HEK293 (cell line): ENCODE data around the gene CCDC78.

ENCODE experiments used
- FEZF1 ChIP-seq: fragments of 450-650 bp; formaldehyde crosslinking; IDR thresholded peaks from 2 replicates; pipeline ENCODE4 v1.5.1; 2016; ENCODE audit warnings: missing biosample characterization, missing genetic modification characterization
- GLIS2 ChIP-seq: fragments of 450-650 bp; formaldehyde crosslinking; IDR thresholded peaks from 2 replicates; pipeline ENCODE4 v1.5.1; 2016; ENCODE audit warnings: missing biosample characterization, missing genetic modification characterization
- KLF16 ChIP-seq: fragments of 450-650 bp; formaldehyde crosslinking; IDR thresholded peaks from 2 replicates; pipeline ENCODE4 v1.5.1; 2017; ENCODE audit warnings: missing biosample characterization, missing genetic modification characterization
- KLF8 ChIP-seq: fragments of 450-650 bp; formaldehyde crosslinking; IDR thresholded peaks from 2 replicates; pipeline ENCODE4 v1.5.1; 2016; ENCODE audit warnings: missing biosample characterization, missing genetic modification characterization
- PRDM2 ChIP-seq: fragments of 450-650 bp; formaldehyde crosslinking; IDR thresholded peaks from 2 replicates; pipeline ENCODE4 v1.5.1; 2016; ENCODE audit warnings: missing biosample characterization, missing genetic modification characterization, borderline replicate concordance
- SCRT1 ChIP-seq: fragments of 450-650 bp; formaldehyde crosslinking; IDR thresholded peaks from 2 replicates; pipeline ENCODE4 v1.5.1; 2016; ENCODE audit warnings: missing biosample characterization, missing genetic modification characterization, borderline replicate concordance
- SP3 ChIP-seq: fragments of 450-650 bp; formaldehyde crosslinking; IDR thresholded peaks from 2 replicates; pipeline ENCODE4 v1.5.1; 2016; ENCODE audit warnings: missing biosample characterization, missing genetic modification characterization
- ZBTB17 ChIP-seq: fragments of 450-650 bp; formaldehyde crosslinking; IDR thresholded peaks from 2 replicates; pipeline ENCODE4 v1.5.1; 2016; ENCODE audit warnings: missing biosample characterization, missing genetic modification characterization
- ZBTB21 ChIP-seq: fragments of 450-650 bp; formaldehyde crosslinking; IDR thresholded peaks from 2 replicates; pipeline ENCODE4 v1.5.1; 2017; ENCODE audit warnings: missing biosample characterization, missing genetic modification characterization
- ZBTB49 ChIP-seq: fragments of 450-650 bp; formaldehyde crosslinking; IDR thresholded peaks from 2 replicates; pipeline ENCODE4 v1.5.1; 2016; ENCODE audit warnings: missing biosample characterization, missing genetic modification characterization, low read depth
- ZBTB6 ChIP-seq: fragments of 450-650 bp; formaldehyde crosslinking; IDR thresholded peaks from 2 replicates; pipeline ENCODE4 v1.5.1; 2017; ENCODE audit warnings: missing biosample characterization, missing genetic modification characterization
- ZEB2 ChIP-seq: fragments of 450-650 bp; formaldehyde crosslinking; IDR thresholded peaks from 2 replicates; pipeline ENCODE4 v1.5.1; 2016; ENCODE audit warnings: missing biosample characterization, missing genetic modification characterization
- ZFP41 ChIP-seq: fragments of 450-650 bp; formaldehyde crosslinking; IDR thresholded peaks from 2 replicates; pipeline ENCODE4 v1.5.1; 2016; ENCODE audit warnings: missing biosample characterization, missing genetic modification characterization, borderline replicate concordance
- ZNF121 ChIP-seq: fragments of 450-650 bp; formaldehyde crosslinking; IDR thresholded peaks from 2 replicates; pipeline ENCODE4 v1.5.1; 2016; ENCODE audit warnings: missing biosample characterization, missing genetic modification characterization
- ZNF132 ChIP-seq: fragments of 450-650 bp; formaldehyde crosslinking; IDR thresholded peaks from 2 replicates; pipeline ENCODE4 v1.5.1; 2017; ENCODE audit warnings: missing biosample characterization, missing genetic modification characterization, borderline replicate concordance
- ZNF146 ChIP-seq: fragments of 450-650 bp; formaldehyde crosslinking; IDR thresholded peaks from 2 replicates; pipeline ENCODE4 v1.5.1; 2016; ENCODE audit warnings: missing biosample characterization, missing genetic modification characterization
- ZNF202 ChIP-seq: fragments of 450-650 bp; formaldehyde crosslinking; IDR thresholded peaks from 2 replicates; pipeline ENCODE4 v1.5.1; 2016; ENCODE audit warnings: missing biosample characterization, missing genetic modification characterization, borderline replicate concordance
- ZNF274 ChIP-seq, 2 experiments: fragments of 200-500 bp in 1 of 2; fragments of 450-650 bp in 1 of 2; sonication (Bioruptor generic) in 1 of 2; formaldehyde crosslinking in 1 of 2; IDR thresholded peaks; 2 replicates each; pipeline versions ENCODE4 v1.5.1 to v1.6.1; 2014 to 2016; ENCODE audit warnings: borderline replicate concordance in 1 of 2, inconsistent platforms in 1 of 2, low read length in 1 of 2, missing biosample characterization in 1 of 2, missing genetic modification characterization in 1 of 2
- ZNF341 ChIP-seq: fragments of 450-650 bp; formaldehyde crosslinking; IDR thresholded peaks from 2 replicates; pipeline ENCODE4; 2016; ENCODE audit warnings: low read depth, missing biosample characterization, missing genetic modification characterization
- ZNF354C ChIP-seq: fragments of 450-650 bp; formaldehyde crosslinking; IDR thresholded peaks from 2 replicates; pipeline ENCODE4 v1.5.1; 2016; ENCODE audit warnings: missing biosample characterization, missing genetic modification characterization, low read depth, borderline replicate concordance
- ZNF416 ChIP-seq: fragments of 450-650 bp; formaldehyde crosslinking; IDR thresholded peaks from 2 replicates; pipeline ENCODE4 v1.5.1; 2016; ENCODE audit warnings: missing biosample characterization, missing genetic modification characterization
- ZNF510 ChIP-seq: fragments of 450-650 bp; formaldehyde crosslinking; IDR thresholded peaks from 2 replicates; pipeline ENCODE4 v1.5.1; 2018; ENCODE audit warnings: mild to moderate bottlenecking, missing genetic modification characterization, missing biosample characterization; ENCODE audit not compliant: insufficient replicate concordance
- ZNF530 ChIP-seq: fragments of 450-650 bp; formaldehyde crosslinking; IDR thresholded peaks from 2 replicates; pipeline ENCODE4 v1.5.1; 2016; ENCODE audit warnings: low read depth, missing biosample characterization, missing genetic modification characterization
- ZNF544 ChIP-seq: fragments of 450-650 bp; formaldehyde crosslinking; IDR thresholded peaks from 2 replicates; pipeline ENCODE4 v1.5.0; 2017; ENCODE audit warnings: missing biosample characterization, missing genetic modification characterization
- ZNF623 ChIP-seq: fragments of 450-650 bp; formaldehyde crosslinking; IDR thresholded peaks from 2 replicates; pipeline ENCODE4 v1.5.1; 2016; ENCODE audit warnings: missing biosample characterization, missing genetic modification characterization
- ZNF677 ChIP-seq: fragments of 450-650 bp; IDR thresholded peaks from 2 replicates; pipeline ENCODE4 v1.5.0; 2018; ENCODE audit warnings: missing biosample characterization, mild to moderate bottlenecking, missing genetic modification characterization, moderate library complexity
- ZNF704 ChIP-seq: fragments of 450-650 bp; formaldehyde crosslinking; IDR thresholded peaks from 2 replicates; pipeline ENCODE4 v1.5.1; 2016; ENCODE audit warnings: missing biosample characterization, missing genetic modification characterization
- ZNF707 ChIP-seq: fragments of 450-650 bp; formaldehyde crosslinking; IDR thresholded peaks from 2 replicates; pipeline ENCODE4 v1.5.1; 2016; ENCODE audit warnings: missing biosample characterization, missing genetic modification characterization
- ZNF776 ChIP-seq: fragments of 450-650 bp; formaldehyde crosslinking; IDR thresholded peaks from 2 replicates; pipeline ENCODE4 v1.5.0; 2017; ENCODE audit warnings: missing biosample characterization, missing genetic modification characterization, borderline replicate concordance
- ZNF830 ChIP-seq: fragments of 450-650 bp; IDR thresholded peaks from 2 replicates; pipeline ENCODE4 v1.5.0; 2018; ENCODE audit warnings: missing biosample characterization, missing genetic modification characterization, low read depth, mild to moderate bottlenecking, moderate library complexity

CCDC78 gene

GRCh38 chr16:740764-741505 lies 14.7 kb upstream of the CCDC78 start, which contains the start of gene CIAO3 (continued):
- TF ChIP-seq ZNF202 (tag by site-specific recombination): no peak
- TF ChIP-seq FEZF1 (tag by site-specific recombination): no peak
- no peak for TF ChIP-seq ZNF530 (tag by site-specific recombination)
- peak; percentile 72 for TF ChIP-seq ZBTB17 (tag by site-specific recombination)
- TF ChIP-seq ZNF416 (tag by site-specific recombination): no peak
- no peak for TF ChIP-seq ZNF776 (tag by site-specific recombination)
- TF ChIP-seq SP3 (tag by site-specific recombination): peak; percentile 91
- TF ChIP-seq ZNF830 (tag by site-specific recombination): no peak
- no peak for TF ChIP-seq ZNF132
- no peak for TF ChIP-seq ZNF704 (tag by site-specific recombination)
- no peak for TF ChIP-seq SCRT1
- TF ChIP-seq ZNF354C (tag by site-specific recombination): no peak
- peak; percentile 96 for TF ChIP-seq ZEB2
- TF ChIP-seq ZNF146 (tag by site-specific recombination): peak; percentile 59
- peak; percentile 66; the same call in 1 of the 2 replicates for TF ChIP-seq PRDM2 (tag by site-specific recombination)
- peak; percentile 67; the same call in 1 of the 2 replicates for TF ChIP-seq GLIS2 (tag by site-specific recombination)
- peak; percentile 88 for TF ChIP-seq KLF16 (tag by site-specific recombination)
- TF ChIP-seq ZNF510 (tag by site-specific recombination): no peak
- TF ChIP-seq ZBTB6 (tag by site-specific recombination): peak; percentile 58; the same call in 1 of the 2 replicates
- TF ChIP-seq ZBTB21 (tag by site-specific recombination): peak; percentile 88
- no peak for TF ChIP-seq ZFP41 (tag by site-specific recombination)
- no peak for TF ChIP-seq ZNF623 (tag by site-specific recombination)
- no peak for TF ChIP-seq ZNF341 (tag by site-specific recombination)
- TF ChIP-seq ZNF677 (tag by site-specific recombination): no peak
- TF ChIP-seq ZNF274 (IDR thresholded peaks at IDR 0.05; ENCODE audit: low read length): no peak
- TF ChIP-seq ZNF274 (tag by site-specific recombination; IDR thresholded peaks at IDR 0.05; ENCODE audit: borderline replicate concordance): no peak
- TF ChIP-seq ZNF707: no peak
- no peak for TF ChIP-seq ZBTB49 (tag by site-specific recombination)
- TF ChIP-seq ZNF544 (tag by site-specific recombination): no peak
- TF ChIP-seq ZNF121 (tag by site-specific recombination): no peak
- peak; percentile 91 for TF ChIP-seq KLF8
